Measurements from ENCODE around the gene MAP2K1.
"Not testable (repeated sequence)": the region's sequence is repeated elsewhere in the genome, so short reads cannot be mapped to it uniquely, and the experiment has no call there.

The MAP2K1 gene

DNA sequence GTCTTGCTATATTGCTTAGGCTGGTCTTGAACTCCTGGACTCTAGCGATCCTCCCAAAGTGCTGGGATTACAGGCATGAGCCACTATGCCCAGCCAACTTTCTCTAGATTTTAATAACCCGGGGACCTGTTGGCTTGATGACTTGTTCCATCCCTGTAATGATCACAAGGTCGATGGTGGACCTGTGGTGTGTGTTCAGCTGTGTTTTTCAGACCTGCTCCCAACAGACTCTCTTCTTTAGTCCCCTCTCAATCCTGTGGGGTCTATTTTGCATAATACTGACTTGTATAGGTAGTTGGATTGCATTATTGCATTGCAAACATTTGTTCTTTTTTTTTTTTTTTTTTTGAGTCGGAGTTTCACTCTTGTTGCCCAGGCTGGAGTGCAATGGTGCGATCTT lies 1.9 kb downstream of the MAP2K1 start:
- peak; percentile 57 for DNase-seq (ENCODE audit: low read depth)
- H3K4me3 ChIP-seq (ENCODE audit: low read depth, low read length), result peak overlapping the region; percentile 63
- TF ChIP-seq, protein P1, sequence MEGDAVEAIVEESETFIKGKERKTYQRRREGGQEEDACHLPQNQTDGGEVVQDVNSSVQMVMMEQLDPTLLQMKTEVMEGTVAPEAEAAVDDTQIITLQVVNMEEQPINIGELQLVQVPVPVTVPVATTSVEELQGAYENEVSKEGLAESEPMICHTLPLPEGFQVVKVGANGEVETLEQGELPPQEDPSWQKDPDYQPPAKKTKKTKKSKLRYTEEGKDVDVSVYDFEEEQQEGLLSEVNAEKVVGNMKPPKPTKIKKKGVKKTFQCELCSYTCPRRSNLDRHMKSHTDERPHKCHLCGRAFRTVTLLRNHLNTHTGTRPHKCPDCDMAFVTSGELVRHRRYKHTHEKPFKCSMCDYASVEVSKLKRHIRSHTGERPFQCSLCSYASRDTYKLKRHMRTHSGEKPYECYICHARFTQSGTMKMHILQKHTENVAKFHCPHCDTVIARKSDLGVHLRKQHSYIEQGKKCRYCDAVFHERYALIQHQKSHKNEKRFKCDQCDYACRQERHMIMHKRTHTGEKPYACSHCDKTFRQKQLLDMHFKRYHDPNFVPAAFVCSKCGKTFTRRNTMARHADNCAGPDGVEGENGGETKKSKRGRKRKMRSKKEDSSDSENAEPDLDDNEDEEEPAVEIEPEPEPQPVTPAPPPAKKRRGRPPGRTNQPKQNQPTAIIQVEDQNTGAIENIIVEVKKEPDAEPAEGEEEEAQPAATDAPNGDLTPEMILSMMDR (IDR thresholded peaks at IDR 0.05; ENCODE audit: insufficient read depth, low read depth, low read length, missing control alignments), result no peak

DNA sequence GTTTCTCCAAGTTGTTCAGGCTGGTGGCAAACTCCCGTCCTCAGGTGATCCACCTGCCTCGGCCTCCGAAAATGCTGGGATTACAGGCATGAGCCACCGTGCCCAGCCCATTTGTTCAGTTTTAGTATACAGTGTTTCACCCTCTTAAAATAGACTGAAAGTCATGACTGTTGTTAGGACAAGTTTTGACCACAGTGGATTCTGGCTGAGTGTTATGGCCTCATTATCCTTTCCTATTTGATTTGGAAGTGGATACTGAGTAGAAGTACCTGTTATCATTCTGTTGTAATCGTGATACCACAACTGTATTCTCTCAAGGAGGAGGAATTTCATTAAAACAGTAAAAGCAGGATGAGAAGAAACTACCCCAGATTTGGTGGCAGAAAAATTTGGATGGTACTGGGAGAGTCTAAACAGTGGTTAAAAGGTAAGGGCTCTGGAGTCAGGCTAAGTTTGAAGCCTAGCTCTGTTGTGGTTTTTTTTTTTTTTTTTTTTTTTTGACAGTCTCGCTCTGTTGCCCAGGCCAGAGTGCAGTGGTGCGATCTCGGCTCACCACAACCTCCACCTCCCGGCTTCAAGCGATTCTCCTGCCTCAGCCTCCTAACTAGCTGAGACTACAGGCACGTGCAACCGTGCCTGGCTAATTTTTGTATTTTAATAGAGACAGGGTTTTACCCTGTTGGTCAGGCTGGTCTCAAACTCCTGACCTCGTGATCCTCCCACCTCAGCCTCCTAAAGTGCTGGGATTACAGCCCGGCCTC lies 2.6 kb downstream of the MAP2K1 start:
- H3K4me3 ChIP-seq (ENCODE audit: low read depth, low read length), result peak overlapping the region; percentile 63
- TF ChIP-seq, protein P1 (IDR thresholded peaks at IDR 0.05; ENCODE audit: insufficient read depth, low read depth, low read length, missing control alignments), result no peak
- peak; percentile 59 for DNase-seq (ENCODE audit: low read depth)

DNA sequence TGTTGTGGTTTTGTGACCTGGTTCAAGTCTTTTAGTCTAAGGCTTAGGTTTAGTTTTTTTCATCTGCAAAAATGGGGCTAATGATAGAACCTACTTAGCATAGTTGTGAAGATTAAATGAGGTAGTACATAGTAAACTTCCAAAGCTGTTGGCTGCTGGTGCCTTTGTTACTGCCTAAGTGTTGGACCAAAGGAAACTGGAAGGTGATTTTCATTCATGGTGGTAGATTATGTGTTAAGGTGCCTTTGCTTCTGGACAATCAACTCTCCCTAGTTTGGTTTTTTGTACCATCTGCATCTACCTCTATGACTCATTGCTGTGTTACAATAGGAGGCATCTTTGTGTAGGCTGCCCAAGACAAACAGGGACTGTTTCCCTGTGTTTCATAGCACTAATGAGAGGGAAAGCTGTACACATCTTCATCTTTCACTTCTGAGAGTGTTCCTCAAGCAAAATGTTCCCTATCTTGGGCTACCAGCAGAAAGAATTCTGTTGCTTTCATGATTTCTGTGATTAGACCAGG lies 3.2 kb downstream of the MAP2K1 start:
- TF ChIP-seq, protein P1 (IDR thresholded peaks at IDR 0.05; ENCODE audit: insufficient read depth, low read depth, low read length, missing control alignments), result no peak
- DNase-seq (ENCODE audit: low read depth), result peak; percentile 67
- peak overlapping the region; percentile 63 for H3K4me3 ChIP-seq (ENCODE audit: low read depth, low read length)

DNA sequence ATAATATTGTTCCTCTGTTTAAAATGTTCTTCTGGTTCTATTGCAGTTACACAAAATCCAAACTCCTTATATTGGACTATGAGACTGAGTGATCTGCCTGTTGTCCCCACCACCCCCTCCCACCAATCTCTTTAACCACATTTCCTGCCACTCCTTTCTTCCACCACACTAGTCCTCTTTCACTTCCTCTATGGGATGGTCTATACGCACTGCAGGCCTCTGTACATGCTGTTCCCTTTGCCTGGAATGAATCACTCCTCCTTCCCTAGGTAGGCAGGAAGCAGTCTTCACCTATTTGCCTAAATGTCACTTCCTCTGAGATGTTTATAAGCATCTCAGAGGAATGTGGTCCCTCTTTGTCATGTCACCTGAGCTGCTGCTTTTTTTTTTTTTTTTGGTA lies 4.0 kb downstream of the MAP2K1 start:
- DNase-seq (ENCODE audit: low read depth), result peak; percentile 83
- peak overlapping the region; percentile 63; the same call in 1 of the 2 replicates for H3K4me3 ChIP-seq (ENCODE audit: low read depth, low read length)
- TF ChIP-seq, protein P1 (IDR thresholded peaks at IDR 0.05; ENCODE audit: insufficient read depth, low read depth, low read length, missing control alignments), result no peak

DNA sequence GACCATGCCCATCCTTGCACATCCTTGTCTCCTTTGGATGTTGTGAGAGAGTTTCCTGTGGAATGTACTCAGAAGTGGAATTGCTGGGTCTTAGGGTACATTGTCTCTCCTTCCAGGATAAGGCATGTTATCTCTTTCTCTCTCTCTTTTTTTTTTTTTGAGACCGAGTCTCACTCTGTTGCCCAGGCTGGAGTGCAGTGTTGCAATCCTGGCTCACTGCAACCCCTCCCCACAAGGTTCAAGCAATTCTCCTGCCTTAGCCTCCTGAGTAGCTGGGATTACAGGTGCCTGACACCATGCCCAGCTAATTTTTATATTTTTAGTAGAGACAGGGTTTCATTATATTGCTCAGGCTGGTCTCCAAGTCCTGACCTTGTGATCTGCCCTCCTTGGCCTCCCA lies 6.3 kb downstream of the MAP2K1 start:
- H3K4me3 ChIP-seq (ENCODE audit: low read depth, low read length); DNase-seq (ENCODE audit: low read depth): not testable (repeated sequence)

DNA sequence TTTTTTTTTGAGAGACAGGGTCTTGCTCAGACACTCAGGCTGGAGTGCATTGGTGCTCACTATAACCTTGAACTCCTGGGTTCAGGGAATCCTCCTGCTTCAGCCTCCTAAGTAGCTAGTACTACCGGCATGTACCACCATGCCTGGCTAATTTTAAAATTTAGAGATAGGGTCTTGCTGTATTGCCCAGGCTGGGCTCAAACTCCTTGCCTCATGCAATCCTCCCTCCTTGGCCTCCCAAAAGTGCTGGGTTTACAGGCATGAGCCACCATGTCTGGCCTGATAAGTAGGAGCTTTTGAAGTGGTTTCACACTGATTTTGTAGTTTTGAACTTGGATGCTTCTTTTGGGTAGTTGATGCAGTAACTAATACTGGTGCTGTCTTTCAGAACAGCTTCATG lies 7.8 kb downstream of the MAP2K1 start:
- TF ChIP-seq, protein P1 (IDR thresholded peaks at IDR 0.05; ENCODE audit: insufficient read depth, low read depth, low read length, missing control alignments), result no peak
- no peak for DNase-seq (ENCODE audit: low read depth)
- H3K4me3 ChIP-seq (ENCODE audit: low read depth, low read length), result no peak overlapping the region

DNA sequence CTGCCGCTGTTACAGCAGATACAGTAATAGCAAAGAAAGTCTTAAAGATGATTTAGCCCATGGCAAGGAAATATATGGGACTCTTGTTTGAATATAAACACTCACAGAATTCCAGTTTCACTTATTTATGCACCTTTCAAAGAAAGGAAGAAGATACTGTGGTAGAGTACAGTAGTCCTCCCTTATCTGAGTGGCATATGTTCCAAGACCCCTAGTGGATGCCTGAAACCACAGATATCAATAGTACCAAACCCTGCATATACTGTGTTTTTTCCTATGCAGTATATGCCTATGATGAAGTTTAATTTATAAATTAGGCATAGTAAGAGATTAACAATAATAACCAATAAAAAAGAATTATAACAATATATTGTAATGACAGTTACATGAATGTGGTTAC lies 8.2 kb downstream of the MAP2K1 start:
- H3K4me3 ChIP-seq (ENCODE audit: low read depth, low read length), result no peak overlapping the region
- no peak for DNase-seq (ENCODE audit: low read depth)
- TF ChIP-seq, protein P1 (IDR thresholded peaks at IDR 0.05; ENCODE audit: insufficient read depth, low read depth, low read length, missing control alignments), result no peak
